Nephron progenitor cell (in vitro differentiated cells): ENCODE data around the gene PPP2R5A.

Source experiments
- DNase-seq: peaks from one replicate; pipeline ENCODE4 v3.0.0; 2021
- H3K27ac Mint-ChIP-seq: 2 replicates; pipeline ENCODE4 v1.8.0; 2021; ENCODE audit warnings: mild to moderate bottlenecking, moderate library complexity, mixed read lengths
- H3K27me3 Mint-ChIP-seq: 2 replicates; pipeline ENCODE4 v1.8.0; 2021; ENCODE audit warnings: mild to moderate bottlenecking, low read depth, mixed read lengths; ENCODE audit not compliant: poor library complexity
- H3K36me3 Mint-ChIP-seq: 2 replicates; pipeline ENCODE4 v1.8.0; 2021; ENCODE audit warnings: low read depth, mixed read lengths
- H3K4me1 Mint-ChIP-seq: 2 replicates; pipeline ENCODE4 v1.8.0; 2021; ENCODE audit warnings: mixed read lengths
- H3K4me3 Mint-ChIP-seq: 2 replicates; pipeline ENCODE4 v1.8.0; 2021; ENCODE audit warnings: mild to moderate bottlenecking, moderate library complexity, mixed read lengths
- H3K9me3 Mint-ChIP-seq: 2 replicates; pipeline ENCODE4 v1.8.0; 2021; ENCODE audit warnings: mild to moderate bottlenecking, moderate library complexity, mixed read lengths
- CTCF ChIP-seq: fragments of 200-600 bp; sonication (generic); IDR thresholded peaks from 2 replicates; pipeline ENCODE4 v1.5.0; 2021; ENCODE audit warnings: antibody characterized with exemption

Gene PPP2R5A

GRCh38 chr1:212247988-212248387 is 37.2 kb upstream of the PPP2R5A start:
- Mint-ChIP-seq H3K36me3 (no peaks in the 10 kb centered on the region), H3K9me3 (peaks cover 4% of the 10 kb centered on the region), H3K4me3 (no peak overlapping the region), H3K4me1 (peaks cover 13% of the 10 kb centered on the region), H3K27me3 (peaks cover 7% of the 10 kb centered on the region), H3K27ac (peak overlapping the region; percentile 9)
- DNase-seq, result no peak
- TF ChIP-seq CTCF, result no peak

- Mint-ChIP-seq H3K27me3 (peaks cover 11% of the 10 kb centered on the region), H3K27ac (no peak overlapping the region), H3K9me3 (no peaks in the 10 kb centered on the region), H3K36me3 (no peaks in the 10 kb centered on the region), H3K4me3 (peak overlapping the region; percentile 1), H3K4me1 (peaks cover 24% of the 10 kb centered on the region)
- no peak for DNase-seq
- no peak for TF ChIP-seq CTCF
Observed at GRCh38 chr1:212254853-212255363, 30.3 kb upstream of the PPP2R5A start.

- TF ChIP-seq CTCF, result no peak
- Mint-ChIP-seq H3K27me3 (peaks cover 11% of the 10 kb centered on the region), H3K9me3 (no peaks in the 10 kb centered on the region), H3K36me3 (no peaks in the 10 kb centered on the region), H3K4me3 (no peak overlapping the region), H3K27ac (peak overlapping the region; percentile 60), H3K4me1 (peaks cover 24% of the 10 kb centered on the region)
- DNase-seq, result no peak
Observed at GRCh38 chr1:212255705-212256307, 29.4 kb upstream of the PPP2R5A start.

- Mint-ChIP-seq H3K27ac (peak overlapping the region; percentile 71), H3K4me3 (no peak overlapping the region), H3K9me3 (no peaks in the 10 kb centered on the region), H3K27me3 (peaks cover 11% of the 10 kb centered on the region), H3K4me1 (peaks cover 24% of the 10 kb centered on the region), H3K36me3 (no peaks in the 10 kb centered on the region)
- DNase-seq, result no peak
- TF ChIP-seq CTCF, result no peak
Observed at GRCh38 chr1:212256369-212256768, 28.8 kb upstream of the PPP2R5A start.

GRCh38 chr1:212257157-212257556 is 28.1 kb upstream of the PPP2R5A start:
- H3K9me3 Mint-ChIP-seq, result no peaks in the 10 kb centered on the region
- DNase-seq, result no peak
- H3K27me3 Mint-ChIP-seq, result peaks cover 9% of the 10 kb centered on the region
- no peak overlapping the region for H3K4me3 Mint-ChIP-seq
- no peak for TF ChIP-seq CTCF
- peaks cover 24% of the 10 kb centered on the region for H3K4me1 Mint-ChIP-seq
- H3K27ac Mint-ChIP-seq, result no peak overlapping the region
- H3K36me3 Mint-ChIP-seq, result no peaks in the 10 kb centered on the region
